NCI-H446 treated with DMSO at 0.1 percent for 48 hours (cell line): ENCODE data around the gene MSANTD2.

Source experiments
- DNase-seq: peaks from one replicate; lab custom pipeline; 2025; lab: John Stamatoyannopoulos, UW

MSANTD2 gene

GRCh38 chr11:124800226-124800929 is at the start of gene MSANTD2:
TSS of gene MSANTD2 (minus strand) at chr11:124800406. CDS start at chr11:124800380, 26 bp downstream.
- peak; percentile 46 for DNase-seq

- no peak for DNase-seq
Measured at GRCh38 chr11:124846070-124846673, 46.0 kb upstream of the MSANTD2 start.

GRCh38 chr11:124844664-124845079 is 44.5 kb upstream of the MSANTD2 start:
- no peak for DNase-seq

GRCh38 chr11:124843616-124843910 is 43.4 kb upstream of the MSANTD2 start:
- no peak for DNase-seq

GRCh38 chr11:124842305-124842704 is 42.1 kb upstream of the MSANTD2 start:
- DNase-seq: no peak

GRCh38 chr11:124841840-124842239 is 41.6 kb upstream of the MSANTD2 start:
- no peak for DNase-seq

- DNase-seq: peak; percentile 41
Measured at GRCh38 chr11:124841201-124841600, 41.0 kb upstream of the MSANTD2 start.

- no peak for DNase-seq
Measured at GRCh38 chr11:124840666-124841065, 40.5 kb upstream of the MSANTD2 start.

GRCh38 chr11:124839972-124840621 is 39.9 kb upstream of the MSANTD2 start:
- DNase-seq: no peak

GRCh38 chr11:124839128-124839971 is 39.1 kb upstream of the MSANTD2 start:
- no peak for DNase-seq

- no peak for DNase-seq
Measured at GRCh38 chr11:124838805-124839127, 38.6 kb upstream of the MSANTD2 start.

GRCh38 chr11:124837491-124837856 is 37.3 kb upstream of the MSANTD2 start:
- DNase-seq: peak; percentile 84

GRCh38 chr11:124835918-124836317 is 35.7 kb upstream of the MSANTD2 start:
- DNase-seq: no peak

GRCh38 chr11:124834526-124835180 is 34.4 kb upstream of the MSANTD2 start:
- DNase-seq: no peak

GRCh38 chr11:124832571-124832970 is 32.4 kb upstream of the MSANTD2 start:
- DNase-seq: no peak

GRCh38 chr11:124831897-124832296 is 31.7 kb upstream of the MSANTD2 start:
- DNase-seq: no peak

- DNase-seq: no peak
Measured at GRCh38 chr11:124830749-124831148, 30.5 kb upstream of the MSANTD2 start.

- DNase-seq: peak; percentile 79
Measured at GRCh38 chr11:124829986-124830385, 29.8 kb upstream of the MSANTD2 start.

- DNase-seq: no peak
Measured at GRCh38 chr11:124825876-124826275, 25.7 kb upstream of the MSANTD2 start.

- no peak for DNase-seq
Measured at GRCh38 chr11:124823512-124824376, 23.5 kb upstream of the MSANTD2 start.
